DND-41 (cell line): ENCODE data around the gene DNAJC4.
A peak's percentile ranks its signal among the peaks of the same experiment; 100 is the strongest.

Experiments used
- EZH2 ChIP-seq: IDR thresholded peaks from 3 replicates; pipeline ENCODE4 v1.6.1; 2012; ENCODE audit warnings: borderline replicate concordance, low read depth, mild to moderate bottlenecking, moderate library complexity, low read length, inconsistent platforms; ENCODE audit not compliant: severe bottlenecking
- TF ChIP-seq, protein P1 (sequence below): IDR thresholded peaks from 2 replicates; pipeline ENCODE4 v1.5.1; 2012; ENCODE audit warnings: borderline replicate concordance, low read length, moderate library complexity, mild to moderate bottlenecking; ENCODE audit not compliant: poor library complexity, severe bottlenecking; ENCODE audit errors: extremely low read depth

DNA sequence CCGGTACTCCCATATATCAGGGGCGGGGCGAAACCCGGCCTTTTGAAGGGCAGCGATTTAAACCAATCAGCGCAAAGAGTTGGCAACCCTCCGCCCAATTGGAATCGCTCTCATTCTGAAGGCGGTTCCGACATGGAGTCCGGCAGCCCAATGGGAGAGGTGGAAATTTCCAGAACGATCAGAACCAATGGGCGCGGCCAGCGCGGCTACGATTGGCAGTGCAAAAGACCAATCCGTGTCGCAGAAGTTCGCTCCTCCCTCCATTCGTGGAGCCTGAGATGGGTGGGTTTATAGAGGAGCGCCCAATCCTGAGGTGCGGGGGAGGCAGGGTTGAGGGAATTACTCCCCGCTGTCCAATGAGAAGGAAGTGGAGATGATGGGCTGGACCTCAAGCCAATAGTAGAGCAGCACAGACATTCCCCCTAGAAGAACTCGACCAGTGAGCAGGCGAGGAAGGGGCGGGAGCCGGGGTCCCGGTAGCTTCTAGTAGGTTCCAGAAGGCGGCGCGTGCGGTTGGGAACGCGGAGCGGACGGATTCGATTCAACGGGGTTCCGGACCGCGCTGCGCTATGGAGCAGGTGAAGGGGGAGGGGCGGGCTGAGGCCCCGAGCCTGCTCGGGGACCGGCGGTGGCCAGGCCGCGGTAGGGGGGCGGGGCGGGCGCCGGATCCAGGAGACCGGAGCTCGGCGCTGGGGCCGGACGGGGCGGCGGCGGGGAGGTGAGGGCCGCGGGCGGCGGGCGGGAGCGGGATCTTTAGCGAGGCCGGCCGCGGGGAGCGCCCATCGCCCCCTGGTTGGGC lies 44.5 kb upstream of the DNAJC4 start, which contains the start of gene STIP1:
- TF ChIP-seq, protein P1, sequence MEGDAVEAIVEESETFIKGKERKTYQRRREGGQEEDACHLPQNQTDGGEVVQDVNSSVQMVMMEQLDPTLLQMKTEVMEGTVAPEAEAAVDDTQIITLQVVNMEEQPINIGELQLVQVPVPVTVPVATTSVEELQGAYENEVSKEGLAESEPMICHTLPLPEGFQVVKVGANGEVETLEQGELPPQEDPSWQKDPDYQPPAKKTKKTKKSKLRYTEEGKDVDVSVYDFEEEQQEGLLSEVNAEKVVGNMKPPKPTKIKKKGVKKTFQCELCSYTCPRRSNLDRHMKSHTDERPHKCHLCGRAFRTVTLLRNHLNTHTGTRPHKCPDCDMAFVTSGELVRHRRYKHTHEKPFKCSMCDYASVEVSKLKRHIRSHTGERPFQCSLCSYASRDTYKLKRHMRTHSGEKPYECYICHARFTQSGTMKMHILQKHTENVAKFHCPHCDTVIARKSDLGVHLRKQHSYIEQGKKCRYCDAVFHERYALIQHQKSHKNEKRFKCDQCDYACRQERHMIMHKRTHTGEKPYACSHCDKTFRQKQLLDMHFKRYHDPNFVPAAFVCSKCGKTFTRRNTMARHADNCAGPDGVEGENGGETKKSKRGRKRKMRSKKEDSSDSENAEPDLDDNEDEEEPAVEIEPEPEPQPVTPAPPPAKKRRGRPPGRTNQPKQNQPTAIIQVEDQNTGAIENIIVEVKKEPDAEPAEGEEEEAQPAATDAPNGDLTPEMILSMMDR: peak; percentile 63
- no peak for TF ChIP-seq EZH2
